Endothelial cell of umbilical vein (primary cell): ENCODE results near the gene COL6A2. TPM values are rescaled to one million over a fixed set of nuclear protein-coding genes. Genes with fewer than 3 reads are reported as not detected.

ENCODE experiments used
- BruUV-seq: library from RNA; stranded (reverse); fragments of 400-500 nt; replicated peaks from 2 replicates; lab custom pipeline; 2021; lab: Mats Ljungman, UMichigan
- CTCF ChIA-PET: fragments of 300-600, 350-600 bp; sonication (Branson Sonifier 250); formaldehyde crosslinking; loops from one replicate; lab custom pipeline; 2021; ENCODE audit warnings: antibody characterized with exemption, inconsistent platforms; lab: Charles Lee
- POLR2A ChIA-PET: fragments of 300-600, 350-600 bp; sonication (Branson Sonifier 250); formaldehyde crosslinking; loops from one replicate; lab custom pipeline; 2021; ENCODE audit warnings: antibody characterized with exemption, inconsistent platforms; lab: Charles Lee
- DNase-seq: peaks from one replicate; pipeline ENCODE4 v3.0.0-alpha.2; 2011; ENCODE audit warnings: low read depth, low spot score
- FAIRE-seq: peaks from 2 replicates; lab custom pipeline; 2011; peaks lifted over from hg19 to GRCh38; lab: Jason Lieb, UNC
- H2AFZ ChIP-seq: 2 replicates; pipeline ENCODE4 v1.6.0; 2012; ENCODE audit warnings: low read depth, low read length, control low read depth, inconsistent platforms
- H3K27ac ChIP-seq: 2 replicates; pipeline ENCODE4 v1.5.1; 2011; ENCODE audit warnings: low read depth, mild to moderate bottlenecking, control low read depth, low read length, moderate library complexity; ENCODE audit not compliant: insufficient read depth
- H3K27me3 ChIP-seq, 2 experiments: 2 replicates each; pipeline versions ENCODE4 v1.6.0 to v1.6.1; 2011; ENCODE audit warnings: low read length in 2 of 2, mixed read lengths in 1 of 2; ENCODE audit not compliant: control insufficient read depth in 2 of 2, insufficient read depth in 2 of 2
- H3K36me3 ChIP-seq, 2 experiments: 2 replicates in 1 of 2; 3 replicates in 1 of 2; pipeline ENCODE4 v1.5.1; 2011; ENCODE audit warnings: low read length in 2 of 2, mild to moderate bottlenecking in 1 of 2, moderate library complexity in 1 of 2; ENCODE audit not compliant: control insufficient read depth in 2 of 2, insufficient read depth in 2 of 2; ENCODE audit errors: extremely low read depth in 1 of 2
- H3K4me1 ChIP-seq: 3 replicates; pipeline ENCODE4 v1.5.1; 2011; ENCODE audit warnings: mild to moderate bottlenecking, low read length; ENCODE audit not compliant: control insufficient read depth, insufficient read depth; ENCODE audit errors: extremely low read depth
- H3K4me2 ChIP-seq: 2 replicates; pipeline ENCODE4 v1.6.1; 2011; ENCODE audit warnings: low read length, control low read depth, mixed read lengths; ENCODE audit not compliant: insufficient read depth
- H3K4me3 ChIP-seq, 3 experiments: fragments of 200-600 bp in 1 of 3; sonication (generic), shearing (Covaris generic) in 1 of 3; replicated peaks in 1 of 3; 2 replicates each; pipeline ENCODE4 v1.5.1; 2011 to 2016; ENCODE audit warnings: control low read depth in 3 of 3, low read length in 3 of 3, mild to moderate bottlenecking in 2 of 3, inconsistent platforms in 1 of 3, low read depth in 1 of 3, moderate library complexity in 1 of 3; ENCODE audit not compliant: insufficient read depth in 1 of 3
- H3K79me2 ChIP-seq: 2 replicates; pipeline ENCODE4 v1.6.0; 2012; ENCODE audit warnings: low read length, inconsistent platforms; ENCODE audit not compliant: control insufficient read depth, insufficient read depth
- H3K9ac ChIP-seq: replicated peaks from 2 replicates; pipeline ENCODE3; 2011; ENCODE audit warnings: low read length, control low read depth; ENCODE audit not compliant: insufficient read depth; ENCODE audit errors: extremely low read depth
- H3K9me1 ChIP-seq: replicated peaks from 3 replicates; pipeline ENCODE4 v1.6.0; 2011; ENCODE audit warnings: mild to moderate bottlenecking, low read length; ENCODE audit not compliant: control insufficient read depth, insufficient read depth; ENCODE audit errors: extremely low read depth
- H3K9me3 ChIP-seq: replicated peaks from 2 replicates; pipeline ENCODE4 v1.5.1; 2012; ENCODE audit warnings: low read length, inconsistent platforms; ENCODE audit not compliant: control insufficient read depth, insufficient read depth
- H4K20me1 ChIP-seq: replicated peaks from 2 replicates; pipeline ENCODE3; 2011; ENCODE audit warnings: mild to moderate bottlenecking, low read length; ENCODE audit not compliant: control insufficient read depth, insufficient read depth; ENCODE audit errors: extremely low read depth
- EZH2 ChIP-seq: IDR thresholded peaks from 2 replicates; pipeline ENCODE4 v1.6.1; 2012; ENCODE audit warnings: borderline replicate concordance, low read depth, mild to moderate bottlenecking, moderate library complexity, low read length, inconsistent platforms; ENCODE audit not compliant: severe bottlenecking
- FOS ChIP-seq: IDR thresholded peaks from 2 replicates; pipeline ENCODE4 v1.6.1; 2011; ENCODE audit warnings: mild to moderate bottlenecking, low read length, moderate library complexity, borderline replicate concordance; ENCODE audit not compliant: insufficient read depth
- GATA2 ChIP-seq: IDR thresholded peaks from 2 replicates; pipeline ENCODE4 v1.7.0; 2011; ENCODE audit warnings: low read depth, mild to moderate bottlenecking, moderate library complexity, mixed read lengths, low read length; ENCODE audit not compliant: insufficient read length, insufficient read depth
- POLR2A ChIP-seq: IDR thresholded peaks from 2 replicates; pipeline ENCODE4 v1.6.1; 2012; ENCODE audit warnings: low read depth, mild to moderate bottlenecking, control low read depth, low read length
- POLR2AphosphoS5 ChIP-seq: IDR thresholded peaks from 2 replicates; pipeline ENCODE4 v1.6.1; 2012; ENCODE audit warnings: low read depth, mild to moderate bottlenecking, control low read depth, low read length, moderate library complexity; ENCODE audit not compliant: insufficient read depth
- dilution Hi-C: fragments of 300-500 bp; cut with MboI; formaldehyde crosslinking; loops from one replicate; pipeline ENCODE4 v1.15.0; 2019; ENCODE audit warnings: low sequenced_read_pairs; ENCODE audit not compliant: extremely low pct_ligation_motif_present
- intact Hi-C: fragments of 100-400 bp; cut with micrococcal nuclease; formaldehyde crosslinking; loops from one replicate; pipeline ENCODE4 v1.10.0; 2022
- polyA plus RNA-seq, 4 experiments: library from polyadenylated mRNA; depleted of rRNA in 3 of 4; stranded (reverse) in 3 of 4; unstranded in 1 of 4; fragments of >200 nt; gene quantifications; 2 replicates each; pipeline versions ENCODE4 v1.2.1 to v1.2.3, GENCODE V29; 2011 to 2012; ENCODE audit warnings: missing spikeins in 1 of 4
- total RNA-seq: library from RNA; stranded (reverse); gene quantifications from 2 replicates; pipeline ENCODE4 v1.2.3, GENCODE V29; 2021
- TF ChIP-seq, protein P1 (sequence below), 2 donors: IDR thresholded peaks; 1 replicate in 1 of 2; 2 replicates in 1 of 2; pipeline ENCODE4 v1.5.1; 2011; ENCODE audit warnings: low read length in 2 of 2, mild to moderate bottlenecking in 2 of 2, moderate library complexity in 2 of 2, control low read depth in 1 of 2, inconsistent platforms in 1 of 2, low read depth in 1 of 2; ENCODE audit not compliant: insufficient read depth in 1 of 2; ENCODE audit errors: extremely low read depth in 1 of 2
- TF ChIP-seq, protein P2 (sequence below): IDR thresholded peaks from 2 replicates; pipeline ENCODE4 v1.6.1; 2011; ENCODE audit not compliant: insufficient read depth, insufficient read length

COL6A2 gene
- total and polyA plus RNA-seq, 2 donors (not counting 3 experiments of a cell fraction or from before 2014, with no cell fraction given) = 3.4 to 6.1 TPM

DNA sequence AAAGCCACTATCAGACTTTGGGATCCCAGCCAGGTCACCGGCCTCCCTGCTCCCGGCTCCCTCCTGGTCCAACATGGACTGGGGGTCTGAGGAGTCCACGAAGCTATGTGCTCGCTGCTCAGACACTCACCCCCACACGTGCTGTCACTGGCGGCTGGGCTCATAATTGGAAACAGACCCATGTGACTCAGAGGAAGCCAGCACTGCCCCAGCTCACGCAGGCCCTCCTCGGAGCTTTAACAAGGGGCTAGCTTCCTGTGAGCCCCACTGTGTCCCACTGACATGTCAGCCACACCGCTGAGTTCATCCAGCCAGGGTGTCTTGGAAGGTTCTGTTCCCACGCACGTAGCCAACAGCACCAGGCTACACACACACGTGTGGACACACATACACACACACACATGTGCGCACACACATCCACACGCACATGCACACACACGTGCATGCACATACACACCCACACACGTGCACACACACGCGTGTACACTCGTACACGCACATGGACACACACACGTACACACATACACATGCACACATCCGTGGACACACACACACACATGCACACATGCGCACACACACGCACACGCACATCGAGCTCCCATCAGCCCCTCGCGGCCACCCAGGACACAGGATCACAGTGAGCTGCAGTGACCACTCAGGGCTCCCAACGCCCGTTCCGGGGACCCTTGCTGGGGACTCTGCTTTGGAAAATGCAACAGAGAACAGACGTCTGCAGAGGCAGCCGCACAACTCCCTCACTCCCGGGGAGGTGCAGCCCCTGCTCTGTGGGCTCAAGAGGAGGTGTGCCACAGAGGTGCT lies 18.4 kb upstream of the COL6A2 start:
- Histone ChIP-seq H4K20me1 (no peaks in the 10 kb centered on the region), H3K4me2 (no peak overlapping the region), H3K9me1 (no peaks in the 10 kb centered on the region), H3K4me1 (no peaks in the 10 kb centered on the region), H3K27ac (no peak overlapping the region), H3K9ac (no peak overlapping the region), H2AFZ (no peak overlapping the region), H3K79me2 (no peaks in the 10 kb centered on the region), H3K36me3 (no peaks in the 10 kb centered on the region), H3K27me3 (no peaks in the 10 kb centered on the region), H3K4me3 (no peak overlapping the region), H3K9me3 (no peaks in the 10 kb centered on the region)
- dilution Hi-C loops (no loop called here), intact Hi-C loops (no loop called here)
- TF ChIP-seq EZH2 = no peak
- TF ChIP-seq FOS = no peak
- TF ChIP-seq, protein P1, sequence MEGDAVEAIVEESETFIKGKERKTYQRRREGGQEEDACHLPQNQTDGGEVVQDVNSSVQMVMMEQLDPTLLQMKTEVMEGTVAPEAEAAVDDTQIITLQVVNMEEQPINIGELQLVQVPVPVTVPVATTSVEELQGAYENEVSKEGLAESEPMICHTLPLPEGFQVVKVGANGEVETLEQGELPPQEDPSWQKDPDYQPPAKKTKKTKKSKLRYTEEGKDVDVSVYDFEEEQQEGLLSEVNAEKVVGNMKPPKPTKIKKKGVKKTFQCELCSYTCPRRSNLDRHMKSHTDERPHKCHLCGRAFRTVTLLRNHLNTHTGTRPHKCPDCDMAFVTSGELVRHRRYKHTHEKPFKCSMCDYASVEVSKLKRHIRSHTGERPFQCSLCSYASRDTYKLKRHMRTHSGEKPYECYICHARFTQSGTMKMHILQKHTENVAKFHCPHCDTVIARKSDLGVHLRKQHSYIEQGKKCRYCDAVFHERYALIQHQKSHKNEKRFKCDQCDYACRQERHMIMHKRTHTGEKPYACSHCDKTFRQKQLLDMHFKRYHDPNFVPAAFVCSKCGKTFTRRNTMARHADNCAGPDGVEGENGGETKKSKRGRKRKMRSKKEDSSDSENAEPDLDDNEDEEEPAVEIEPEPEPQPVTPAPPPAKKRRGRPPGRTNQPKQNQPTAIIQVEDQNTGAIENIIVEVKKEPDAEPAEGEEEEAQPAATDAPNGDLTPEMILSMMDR (IDR thresholded peaks at IDR 0.05; ENCODE audit: extremely low read depth in 1 of 2, insufficient read depth in 1 of 2, low read depth in 1 of 2, low read length in 2 of 2) = no peak
- TF ChIP-seq, protein P2, sequence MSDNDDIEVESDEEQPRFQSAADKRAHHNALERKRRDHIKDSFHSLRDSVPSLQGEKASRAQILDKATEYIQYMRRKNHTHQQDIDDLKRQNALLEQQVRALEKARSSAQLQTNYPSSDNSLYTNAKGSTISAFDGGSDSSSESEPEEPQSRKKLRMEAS = no peak
- no peak for TF ChIP-seq POLR2A
- no peak for TF ChIP-seq GATA2
- no peak for TF ChIP-seq POLR2AphosphoS5
- FAIRE-seq (no peak), DNase-seq (no peak)
- ChIA-PET CTCF (no interaction called here), POLR2A (no interaction called here)
- BruUV-seq = no TSS peak
